Measurements from ENCODE around the gene FXR2. TPM values are rescaled to one million over a fixed set of nuclear protein-coding genes. Genes with fewer than 3 reads are reported as not detected.

The FXR2 gene
- total RNA-seq, 3 donors from 2014 or later (not counting 1 experiment from before 2014, with no cell fraction given): 23.7 to 40.2 (median 29.5) TPM

GRCh38 chr17:7557775-7558543, 56.7 kb downstream of the FXR2 start:
- H3K27ac ChIP-seq (ENCODE audit: low read length): peak overlapping the region; percentile 67

GRCh38 chr17:7557147-7557764, 57.4 kb downstream of the FXR2 start:
- ATAC-seq (no peak), DNase-seq (no peak)
- TF ChIP-seq CTCF (IDR thresholded peaks at IDR 0.05): no peak
- Histone ChIP-seq H3K4me3 (ENCODE audit: low read length) (no peak overlapping the region), H3K9me3 (ENCODE audit: control insufficient read depth, insufficient read depth, low read length) (no peaks in the 10 kb centered on the region), H3K4me1 (ENCODE audit: control insufficient read depth, insufficient read depth, low read length) (peaks cover 64% of the 10 kb centered on the region), H3K27ac (ENCODE audit: low read length) (no peak overlapping the region), H3K27me3 (ENCODE audit: control insufficient read depth, insufficient read depth, low read length) (no peaks in the 10 kb centered on the region), H3K36me3 (ENCODE audit: control insufficient read depth, insufficient read depth, low read length) (peaks cover 2% of the 10 kb centered on the region)
- Mint-ChIP-seq H3K27me3 (ENCODE audit: low read depth in 2 of 2) (no peaks in the 10 kb centered on the region), H3K4me3 (no peak overlapping the region), H3K9me3 (no peaks in the 10 kb centered on the region), H3K4me1 (peaks cover 39 to 58% of the 10 kb centered on the region in 2 donors), H3K27ac (peak overlapping the region in 1 of 2 donors; percentile 33), H3K36me3 (no peaks in the 10 kb centered on the region)
- intact Hi-C loops (cut with micrococcal nuclease): no loop called here
- WGBS (ENCODE audit: insufficient coverage): 87% methylated on average over 19 of the region's 19 CpGs

More at GRCh38 chr17:7557775-7558543, 56.7 kb downstream of the FXR2 start:
- intact Hi-C loops (cut with micrococcal nuclease): loop anchor here (1.0 kb wide), 1 partner anchor 15 kb away; no protein-coding TSS in a partner anchor
- TF ChIP-seq CTCF (IDR thresholded peaks at IDR 0.05): no peak
- H3K9me3 ChIP-seq (ENCODE audit: control insufficient read depth, insufficient read depth, low read length): no peaks in the 10 kb centered on the region
- peaks cover 2% of the 10 kb centered on the region for H3K36me3 ChIP-seq (ENCODE audit: control insufficient read depth, insufficient read depth, low read length)
- H3K4me1 ChIP-seq (ENCODE audit: control insufficient read depth, insufficient read depth, low read length): peaks cover 64% of the 10 kb centered on the region
- H3K27me3 Mint-ChIP-seq (ENCODE audit: low read depth in 2 of 2): no peaks in the 10 kb centered on the region
- no peaks in the 10 kb centered on the region for H3K36me3 Mint-ChIP-seq
- peaks cover 37 to 58% of the 10 kb centered on the region in 2 donors for H3K4me1 Mint-ChIP-seq
- ATAC-seq (no peak), DNase-seq (peak in 1 of 2 donors; percentile 28)
- no peak overlapping the region for H3K4me3 Mint-ChIP-seq
- peak overlapping the region; percentile 33 for H3K4me3 ChIP-seq (ENCODE audit: low read length)
- WGBS (ENCODE audit: insufficient coverage): 28% methylated on average over 21 of the region's 21 CpGs
- no peaks in the 10 kb centered on the region for H3K27me3 ChIP-seq (ENCODE audit: control insufficient read depth, insufficient read depth, low read length)
- H3K27ac Mint-ChIP-seq: peak overlapping the region in 1 of 2 donors; percentile 75
- H3K9me3 Mint-ChIP-seq: no peaks in the 10 kb centered on the region

- DNase-seq: no peak
- H3K27ac Mint-ChIP-seq: no peak overlapping the region
- no peaks in the 10 kb centered on the region for H3K27me3 Mint-ChIP-seq (ENCODE audit: low read depth in 2 of 2)
- H3K36me3 Mint-ChIP-seq: no peaks in the 10 kb centered on the region
- H3K4me3 Mint-ChIP-seq: no peak overlapping the region
- no peak for TF ChIP-seq CTCF (IDR thresholded peaks at IDR 0.05)
- H3K4me1 Mint-ChIP-seq: peaks cover 44 to 62% of the 10 kb centered on the region in 2 donors
- H3K4me3 ChIP-seq (ENCODE audit: low read length): no peak overlapping the region
- H3K4me1 ChIP-seq (ENCODE audit: control insufficient read depth, insufficient read depth, low read length): peaks cover 64% of the 10 kb centered on the region
- no peak for ATAC-seq
- no peaks in the 10 kb centered on the region for H3K27me3 ChIP-seq (ENCODE audit: control insufficient read depth, insufficient read depth, low read length)
- no peak overlapping the region for H3K27ac ChIP-seq (ENCODE audit: low read length)
- 95% methylated on average over 12 of the region's 12 CpGs for WGBS (ENCODE audit: insufficient coverage)
- H3K9me3 ChIP-seq (ENCODE audit: control insufficient read depth, insufficient read depth, low read length): no peaks in the 10 kb centered on the region
- H3K9me3 Mint-ChIP-seq: no peaks in the 10 kb centered on the region
- peaks cover 2% of the 10 kb centered on the region for H3K36me3 ChIP-seq (ENCODE audit: control insufficient read depth, insufficient read depth, low read length)
- intact Hi-C loops (cut with micrococcal nuclease): no loop called here
Measured at GRCh38 chr17:7556627-7557026, 58.1 kb downstream of the FXR2 start.
